ENCODE results near the gene GLCCI1. TPM values are rescaled to one million over a fixed set of nuclear protein-coding genes. Genes with fewer than 3 reads are reported as not detected.

GLCCI1 gene
- 69.4 TPM for total RNA-seq

DNA sequence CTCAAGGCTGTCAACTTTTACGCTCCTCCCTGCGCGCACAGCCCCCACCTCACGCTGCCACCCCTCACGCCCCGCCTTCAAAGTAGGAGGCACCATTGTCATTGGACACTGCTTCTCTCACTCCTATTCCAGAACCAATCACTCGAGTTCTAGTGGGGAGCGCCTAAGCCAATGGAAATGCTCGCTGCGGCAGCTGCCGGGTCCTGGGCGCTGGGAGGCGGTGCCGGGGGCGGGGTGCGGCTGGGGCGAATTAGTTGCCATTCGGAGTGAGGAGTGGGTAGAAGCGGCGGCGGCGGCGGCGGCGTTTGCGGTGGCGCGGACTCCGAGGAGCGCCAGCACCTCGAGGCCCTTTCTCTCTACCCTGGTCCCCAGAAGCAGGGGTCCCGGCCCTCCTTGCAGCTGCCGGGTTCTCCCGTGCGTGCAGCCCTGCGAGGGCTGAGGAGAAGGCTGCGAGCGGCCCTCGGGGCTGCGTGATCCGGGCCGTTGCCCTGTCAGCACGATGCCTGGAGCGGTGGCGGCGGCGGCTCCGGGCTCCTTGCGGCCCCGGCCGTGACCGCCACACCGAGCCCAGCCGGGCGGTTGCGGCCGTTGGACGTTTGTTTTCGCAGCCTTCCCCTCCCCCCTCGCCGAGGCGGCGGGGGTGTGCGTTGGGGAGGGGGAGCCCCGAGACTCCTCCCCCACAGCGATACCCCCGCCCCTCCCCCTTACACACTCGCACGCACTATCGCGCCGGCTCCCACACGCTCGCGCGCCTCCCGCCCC is at the start of gene GLCCI1:
Gene GLCCI1, plus strand, starts transcription at position 253 of the 762 bp plus-strand sequence. CDS start 555 bp downstream, outside the sequence.

